ENCODE measurements around the gene ALG12. TPM values are rescaled to one million over a fixed set of nuclear protein-coding genes. Genes with fewer than 3 reads are reported as not detected.

ALG12 gene
- total and polyA plus RNA-seq, 2 of the 13 experiments (the other 11 are each of a cell fraction or from before 2014, with no cell fraction given) = 7.8 to 15.8 TPM

DNA sequence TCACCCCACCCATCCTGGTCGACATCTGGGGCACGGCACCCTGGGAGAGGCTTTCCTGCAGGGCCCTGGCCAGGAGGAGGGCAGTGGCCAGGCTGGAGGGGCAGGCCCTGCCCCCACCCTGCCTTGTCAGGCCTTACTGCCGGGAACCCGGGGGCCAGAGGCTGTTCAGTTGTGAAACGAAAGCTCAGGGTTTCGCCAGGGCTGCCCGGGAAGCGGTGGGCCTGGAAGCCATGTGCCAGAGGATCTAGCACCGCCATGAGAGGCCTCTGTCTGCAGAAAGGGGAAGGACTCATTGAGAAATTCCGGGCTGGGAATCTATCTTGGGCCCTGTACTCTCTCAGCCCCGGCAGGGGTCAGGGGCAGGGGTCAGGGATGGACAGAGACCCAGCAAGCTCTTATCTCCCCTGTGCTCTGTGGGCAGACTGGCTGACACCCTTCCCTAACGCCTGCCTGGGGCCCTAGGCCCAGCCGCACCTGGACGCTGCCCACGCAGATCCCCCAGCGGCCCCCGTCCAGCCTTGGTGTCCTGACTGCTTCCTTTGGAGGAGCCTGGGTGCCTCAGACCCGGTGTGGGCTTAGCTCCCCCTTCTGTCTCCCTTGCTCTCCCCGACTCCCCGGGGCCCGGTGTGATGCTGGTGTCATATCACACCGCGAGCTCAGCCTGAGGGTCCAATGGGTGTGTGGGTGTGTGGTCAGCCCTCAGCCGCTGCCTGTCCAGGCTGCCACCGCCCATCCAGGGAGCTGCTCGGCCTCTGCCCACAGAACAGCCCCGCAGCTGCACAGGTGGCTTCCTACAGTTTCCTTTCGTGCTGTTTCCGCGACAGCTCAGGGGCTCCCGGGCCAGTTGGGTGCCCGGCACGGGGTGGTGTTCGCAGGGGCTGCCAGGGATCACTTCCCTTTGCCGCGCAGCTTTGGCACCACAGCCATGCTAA lies 48.8 kb upstream of the ALG12 start (continued):
- TF ChIP-seq, protein P1, sequence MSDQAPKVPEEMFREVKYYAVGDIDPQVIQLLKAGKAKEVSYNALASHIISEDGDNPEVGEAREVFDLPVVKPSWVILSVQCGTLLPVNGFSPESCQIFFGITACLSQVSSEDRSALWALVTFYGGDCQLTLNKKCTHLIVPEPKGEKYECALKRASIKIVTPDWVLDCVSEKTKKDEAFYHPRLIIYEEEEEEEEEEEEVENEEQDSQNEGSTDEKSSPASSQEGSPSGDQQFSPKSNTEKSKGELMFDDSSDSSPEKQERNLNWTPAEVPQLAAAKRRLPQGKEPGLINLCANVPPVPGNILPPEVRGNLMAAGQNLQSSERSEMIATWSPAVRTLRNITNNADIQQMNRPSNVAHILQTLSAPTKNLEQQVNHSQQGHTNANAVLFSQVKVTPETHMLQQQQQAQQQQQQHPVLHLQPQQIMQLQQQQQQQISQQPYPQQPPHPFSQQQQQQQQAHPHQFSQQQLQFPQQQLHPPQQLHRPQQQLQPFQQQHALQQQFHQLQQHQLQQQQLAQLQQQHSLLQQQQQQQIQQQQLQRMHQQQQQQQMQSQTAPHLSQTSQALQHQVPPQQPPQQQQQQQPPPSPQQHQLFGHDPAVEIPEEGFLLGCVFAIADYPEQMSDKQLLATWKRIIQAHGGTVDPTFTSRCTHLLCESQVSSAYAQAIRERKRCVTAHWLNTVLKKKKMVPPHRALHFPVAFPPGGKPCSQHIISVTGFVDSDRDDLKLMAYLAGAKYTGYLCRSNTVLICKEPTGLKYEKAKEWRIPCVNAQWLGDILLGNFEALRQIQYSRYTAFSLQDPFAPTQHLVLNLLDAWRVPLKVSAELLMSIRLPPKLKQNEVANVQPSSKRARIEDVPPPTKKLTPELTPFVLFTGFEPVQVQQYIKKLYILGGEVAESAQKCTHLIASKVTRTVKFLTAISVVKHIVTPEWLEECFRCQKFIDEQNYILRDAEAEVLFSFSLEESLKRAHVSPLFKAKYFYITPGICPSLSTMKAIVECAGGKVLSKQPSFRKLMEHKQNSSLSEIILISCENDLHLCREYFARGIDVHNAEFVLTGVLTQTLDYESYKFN (CRISPR knock-in tag; conservative IDR thresholded peaks at IDR 0.05) = peak; percentile 56; the same call in 1 of the 2 replicates
- TF ChIP-seq STAT5B (CRISPR knock-in tag; IDR thresholded peaks at IDR 0.05) (no peak), MZF1 (CRISPR knock-in tag; IDR thresholded peaks at IDR 0.05; ENCODE audit: borderline replicate concordance) (no peak), YEATS4 (CRISPR knock-in tag; IDR thresholded peaks at IDR 0.05; ENCODE audit: borderline replicate concordance) (no peak; the same call in 1 of the 2 replicates), MXI1 (IDR thresholded peaks at IDR 0.05; ENCODE audit: borderline replicate concordance, low read depth, low read length) (peak; percentile 28; the same call in 1 of the 3 replicates), ZMYM4 (CRISPR knock-in tag; IDR thresholded peaks at IDR 0.05) (no peak), KDM2A (CRISPR knock-in tag; IDR thresholded peaks at IDR 0.05; ENCODE audit: borderline replicate concordance, low read depth) (no peak), NCOA5 (CRISPR knock-in tag; IDR thresholded peaks at IDR 0.05) (no peak), ZFY (CRISPR knock-in tag; IDR thresholded peaks at IDR 0.05) (peak; percentile 80), ZNF136 (CRISPR knock-in tag; IDR thresholded peaks at IDR 0.05; ENCODE audit: low read depth) (peak; percentile 33; the same call in 1 of the 2 replicates), ZNF839 (CRISPR knock-in tag; IDR thresholded peaks at IDR 0.05; ENCODE audit: borderline replicate concordance) (no peak), MED1 (CRISPR knock-in tag; IDR thresholded peaks at IDR 0.05) (peak; percentile 70), ZNF180 (CRISPR knock-in tag; IDR thresholded peaks at IDR 0.05; ENCODE audit: borderline replicate concordance, low read depth) (no peak), ZNF644 (CRISPR knock-in tag; IDR thresholded peaks at IDR 0.05; ENCODE audit: low read depth) (no peak)
- TF ChIP-seq, protein P2, sequence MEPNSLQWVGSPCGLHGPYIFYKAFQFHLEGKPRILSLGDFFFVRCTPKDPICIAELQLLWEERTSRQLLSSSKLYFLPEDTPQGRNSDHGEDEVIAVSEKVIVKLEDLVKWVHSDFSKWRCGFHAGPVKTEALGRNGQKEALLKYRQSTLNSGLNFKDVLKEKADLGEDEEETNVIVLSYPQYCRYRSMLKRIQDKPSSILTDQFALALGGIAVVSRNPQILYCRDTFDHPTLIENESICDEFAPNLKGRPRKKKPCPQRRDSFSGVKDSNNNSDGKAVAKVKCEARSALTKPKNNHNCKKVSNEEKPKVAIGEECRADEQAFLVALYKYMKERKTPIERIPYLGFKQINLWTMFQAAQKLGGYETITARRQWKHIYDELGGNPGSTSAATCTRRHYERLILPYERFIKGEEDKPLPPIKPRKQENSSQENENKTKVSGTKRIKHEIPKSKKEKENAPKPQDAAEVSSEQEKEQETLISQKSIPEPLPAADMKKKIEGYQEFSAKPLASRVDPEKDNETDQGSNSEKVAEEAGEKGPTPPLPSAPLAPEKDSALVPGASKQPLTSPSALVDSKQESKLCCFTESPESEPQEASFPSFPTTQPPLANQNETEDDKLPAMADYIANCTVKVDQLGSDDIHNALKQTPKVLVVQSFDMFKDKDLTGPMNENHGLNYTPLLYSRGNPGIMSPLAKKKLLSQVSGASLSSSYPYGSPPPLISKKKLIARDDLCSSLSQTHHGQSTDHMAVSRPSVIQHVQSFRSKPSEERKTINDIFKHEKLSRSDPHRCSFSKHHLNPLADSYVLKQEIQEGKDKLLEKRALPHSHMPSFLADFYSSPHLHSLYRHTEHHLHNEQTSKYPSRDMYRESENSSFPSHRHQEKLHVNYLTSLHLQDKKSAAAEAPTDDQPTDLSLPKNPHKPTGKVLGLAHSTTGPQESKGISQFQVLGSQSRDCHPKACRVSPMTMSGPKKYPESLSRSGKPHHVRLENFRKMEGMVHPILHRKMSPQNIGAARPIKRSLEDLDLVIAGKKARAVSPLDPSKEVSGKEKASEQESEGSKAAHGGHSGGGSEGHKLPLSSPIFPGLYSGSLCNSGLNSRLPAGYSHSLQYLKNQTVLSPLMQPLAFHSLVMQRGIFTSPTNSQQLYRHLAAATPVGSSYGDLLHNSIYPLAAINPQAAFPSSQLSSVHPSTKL (CRISPR knock-in tag; IDR thresholded peaks at IDR 0.05) = peak; percentile 39; the same call in 1 of the 2 replicates
- TF ChIP-seq, protein P3, sequence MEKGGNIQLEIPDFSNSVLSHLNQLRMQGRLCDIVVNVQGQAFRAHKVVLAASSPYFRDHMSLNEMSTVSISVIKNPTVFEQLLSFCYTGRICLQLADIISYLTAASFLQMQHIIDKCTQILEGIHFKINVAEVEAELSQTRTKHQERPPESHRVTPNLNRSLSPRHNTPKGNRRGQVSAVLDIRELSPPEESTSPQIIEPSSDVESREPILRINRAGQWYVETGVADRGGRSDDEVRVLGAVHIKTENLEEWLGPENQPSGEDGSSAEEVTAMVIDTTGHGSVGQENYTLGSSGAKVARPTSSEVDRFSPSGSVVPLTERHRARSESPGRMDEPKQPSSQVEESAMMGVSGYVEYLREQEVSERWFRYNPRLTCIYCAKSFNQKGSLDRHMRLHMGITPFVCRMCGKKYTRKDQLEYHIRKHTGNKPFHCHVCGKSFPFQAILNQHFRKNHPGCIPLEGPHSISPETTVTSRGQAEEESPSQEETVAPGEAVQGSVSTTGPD (CRISPR knock-in tag; IDR thresholded peaks at IDR 0.05) = peak; percentile 58; the same call in 1 of the 2 replicates
- TF ChIP-seq, protein P4, sequence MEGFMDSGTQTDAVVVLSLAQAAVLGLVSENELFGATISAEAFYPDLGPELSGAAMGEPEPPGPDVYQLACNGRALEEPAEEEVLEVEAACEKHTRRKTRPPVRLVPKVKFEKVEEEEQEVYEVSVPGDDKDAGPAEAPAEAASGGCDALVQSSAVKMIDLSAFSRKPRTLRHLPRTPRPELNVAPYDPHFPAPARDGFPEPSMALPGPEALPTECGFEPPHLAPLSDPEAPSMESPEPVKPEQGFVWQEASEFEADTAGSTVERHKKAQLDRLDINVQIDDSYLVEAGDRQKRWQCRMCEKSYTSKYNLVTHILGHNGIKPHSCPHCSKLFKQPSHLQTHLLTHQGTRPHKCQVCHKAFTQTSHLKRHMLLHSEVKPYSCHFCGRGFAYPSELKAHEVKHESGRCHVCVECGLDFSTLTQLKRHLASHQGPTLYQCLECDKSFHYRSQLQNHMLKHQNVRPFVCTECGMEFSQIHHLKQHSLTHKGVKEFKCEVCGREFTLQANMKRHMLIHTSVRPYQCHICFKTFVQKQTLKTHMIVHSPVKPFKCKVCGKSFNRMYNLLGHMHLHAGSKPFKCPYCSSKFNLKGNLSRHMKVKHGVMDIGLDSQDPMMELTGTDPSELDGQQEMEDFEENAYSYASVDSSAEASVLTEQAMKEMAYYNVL (CRISPR knock-in tag; IDR thresholded peaks at IDR 0.05; ENCODE audit: borderline replicate concordance) = no peak
